GM19099 (cell line): Measurements from ENCODE around the gene GPC6.

Source experiments
- POLR2A ChIP-seq: IDR thresholded peaks from 3 replicates; pipeline ENCODE4 v1.6.1; 2011; ENCODE audit warnings: low read depth; ENCODE audit not compliant: insufficient read length; ENCODE audit errors: extremely low read depth

GPC6 gene

GRCh38 chr13:93689333-93689732 is 462.7 kb downstream of the GPC6 start:
- TF ChIP-seq POLR2A, result no peak

- no peak for TF ChIP-seq POLR2A
These were observed 463.5 kb downstream of the GPC6 start for GRCh38 chr13:93690139-93690538.

GRCh38 chr13:93698016-93698613 is 471.5 kb downstream of the GPC6 start:
- no peak for TF ChIP-seq POLR2A

- TF ChIP-seq POLR2A, result no peak
These were observed 473.5 kb downstream of the GPC6 start for GRCh38 chr13:93700115-93700514.

- no peak for TF ChIP-seq POLR2A
These were observed 481.9 kb downstream of the GPC6 start for GRCh38 chr13:93708308-93709075.

- TF ChIP-seq POLR2A, result no peak
These were observed 483.1 kb downstream of the GPC6 start for GRCh38 chr13:93709506-93710244.

- no peak for TF ChIP-seq POLR2A
These were observed 487.6 kb downstream of the GPC6 start for GRCh38 chr13:93714171-93714570.

GRCh38 chr13:93715866-93716265 is 489.3 kb downstream of the GPC6 start:
- no peak for TF ChIP-seq POLR2A

- TF ChIP-seq POLR2A, result no peak
These were observed 490.0 kb downstream of the GPC6 start for GRCh38 chr13:93716623-93717022.

GRCh38 chr13:93721483-93721882 is 494.9 kb downstream of the GPC6 start:
- no peak for TF ChIP-seq POLR2A

- TF ChIP-seq POLR2A, result no peak
These were observed 496.7 kb downstream of the GPC6 start for GRCh38 chr13:93723316-93723715.

GRCh38 chr13:93724187-93724586 is 497.6 kb downstream of the GPC6 start:
- TF ChIP-seq POLR2A, result no peak

- no peak for TF ChIP-seq POLR2A
These were observed 499.8 kb downstream of the GPC6 start for GRCh38 chr13:93726173-93726957.

- no peak for TF ChIP-seq POLR2A
These were observed 500.9 kb downstream of the GPC6 start for GRCh38 chr13:93727211-93728141.
